ENCODE measurements around the gene CNDP1.

The CNDP1 gene

DNA sequence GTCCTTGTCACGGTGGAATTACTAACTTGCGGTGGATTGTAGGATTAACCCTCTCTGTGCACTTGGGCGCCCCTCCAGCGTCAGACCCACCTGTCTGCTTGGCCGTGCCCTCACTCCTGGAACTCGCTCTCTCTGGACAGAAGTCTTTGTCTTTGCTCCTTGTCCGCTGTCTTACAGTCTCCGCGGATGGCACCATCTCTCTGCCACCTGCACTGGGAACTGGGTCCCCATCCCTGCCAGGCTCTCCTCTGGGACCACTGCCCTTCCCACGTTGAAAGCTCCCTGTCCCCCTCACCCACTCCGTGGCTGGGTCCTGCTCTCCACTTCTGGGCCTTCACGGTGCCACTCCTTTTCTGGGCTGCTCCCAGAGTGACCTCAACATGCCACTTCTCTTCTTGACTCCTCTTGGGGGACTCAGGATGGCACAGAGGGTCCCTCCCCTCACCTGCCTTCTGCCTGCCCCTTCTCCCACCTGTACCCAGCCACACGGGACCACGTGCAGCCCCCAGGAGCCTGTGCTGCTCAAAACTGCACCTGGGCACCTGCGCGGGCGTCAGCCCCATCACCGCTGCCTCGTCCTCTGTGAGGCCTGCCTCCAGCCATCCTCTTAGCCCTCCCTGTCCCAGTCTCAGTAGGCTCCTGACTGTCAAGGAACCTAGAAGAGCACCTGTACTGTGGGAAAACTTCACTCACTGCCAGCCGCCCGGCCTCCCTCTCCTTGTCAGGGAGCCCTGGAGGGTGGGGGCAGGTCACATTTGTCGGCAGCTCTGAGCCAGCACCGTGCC is 27.0 kb upstream of the CNDP1 start:
- no peak for DNase-seq

DNA sequence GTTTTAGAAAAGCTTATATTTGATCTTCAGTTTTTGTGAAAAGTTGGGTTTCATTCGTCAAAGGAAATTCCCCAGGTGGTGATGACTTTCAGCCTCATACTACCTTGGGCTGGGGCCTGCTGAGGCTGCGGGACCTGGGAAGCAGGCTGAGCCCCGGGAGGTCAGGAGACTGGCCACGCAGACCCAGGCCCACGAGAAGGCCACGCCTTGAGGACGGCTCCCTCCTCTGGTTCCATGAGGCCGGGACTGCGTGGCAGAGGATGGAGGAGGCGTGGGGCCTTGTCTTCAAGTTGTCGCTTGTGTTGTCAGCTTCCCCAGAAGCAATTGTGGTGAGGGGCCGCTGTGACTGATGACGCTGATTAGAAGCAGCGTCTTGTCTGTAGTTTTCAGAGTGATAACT is 26.4 kb upstream of the CNDP1 start:
- no peak for DNase-seq

DNA sequence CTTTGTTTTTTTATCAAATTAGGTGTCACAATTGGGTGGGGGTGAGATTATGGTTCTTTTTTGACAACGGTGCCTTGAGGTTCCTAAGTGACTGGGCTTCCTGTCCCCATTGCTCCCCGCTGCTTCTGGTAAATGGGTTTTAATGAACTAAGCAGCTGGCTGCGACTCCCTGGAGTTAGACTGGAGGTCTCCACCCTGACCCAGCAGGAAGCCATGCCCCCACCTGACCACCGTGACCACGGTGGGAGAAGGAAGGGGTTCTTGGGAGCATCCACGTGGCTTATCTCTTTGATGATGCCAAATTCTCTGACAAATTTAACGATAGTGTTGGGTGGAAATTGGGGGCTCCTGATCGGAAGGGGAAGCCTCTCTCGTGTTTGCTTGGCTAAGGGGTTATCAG is 25.9 kb upstream of the CNDP1 start:
- DNase-seq = no peak

DNA sequence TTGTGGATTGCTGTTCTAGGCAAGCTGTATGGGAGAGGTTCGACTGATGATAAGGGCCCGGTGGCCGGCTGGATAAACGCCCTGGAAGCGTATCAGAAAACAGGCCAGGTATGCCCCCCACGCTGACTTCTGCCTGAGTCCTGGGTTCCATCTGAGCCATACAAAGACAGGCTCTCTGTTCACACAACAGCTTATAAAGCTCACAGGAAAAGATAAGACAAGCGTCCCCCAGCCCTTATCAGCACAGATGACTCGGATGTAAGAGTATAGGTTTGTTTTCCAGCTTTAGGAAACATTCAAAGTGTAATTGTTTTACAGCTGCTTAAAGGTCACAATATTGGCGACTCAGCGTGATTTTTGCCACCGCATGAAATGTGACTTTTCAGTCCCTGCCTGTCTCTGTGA is 25.5 kb upstream of the CNDP1 start:
- DNase-seq = no peak

DNA sequence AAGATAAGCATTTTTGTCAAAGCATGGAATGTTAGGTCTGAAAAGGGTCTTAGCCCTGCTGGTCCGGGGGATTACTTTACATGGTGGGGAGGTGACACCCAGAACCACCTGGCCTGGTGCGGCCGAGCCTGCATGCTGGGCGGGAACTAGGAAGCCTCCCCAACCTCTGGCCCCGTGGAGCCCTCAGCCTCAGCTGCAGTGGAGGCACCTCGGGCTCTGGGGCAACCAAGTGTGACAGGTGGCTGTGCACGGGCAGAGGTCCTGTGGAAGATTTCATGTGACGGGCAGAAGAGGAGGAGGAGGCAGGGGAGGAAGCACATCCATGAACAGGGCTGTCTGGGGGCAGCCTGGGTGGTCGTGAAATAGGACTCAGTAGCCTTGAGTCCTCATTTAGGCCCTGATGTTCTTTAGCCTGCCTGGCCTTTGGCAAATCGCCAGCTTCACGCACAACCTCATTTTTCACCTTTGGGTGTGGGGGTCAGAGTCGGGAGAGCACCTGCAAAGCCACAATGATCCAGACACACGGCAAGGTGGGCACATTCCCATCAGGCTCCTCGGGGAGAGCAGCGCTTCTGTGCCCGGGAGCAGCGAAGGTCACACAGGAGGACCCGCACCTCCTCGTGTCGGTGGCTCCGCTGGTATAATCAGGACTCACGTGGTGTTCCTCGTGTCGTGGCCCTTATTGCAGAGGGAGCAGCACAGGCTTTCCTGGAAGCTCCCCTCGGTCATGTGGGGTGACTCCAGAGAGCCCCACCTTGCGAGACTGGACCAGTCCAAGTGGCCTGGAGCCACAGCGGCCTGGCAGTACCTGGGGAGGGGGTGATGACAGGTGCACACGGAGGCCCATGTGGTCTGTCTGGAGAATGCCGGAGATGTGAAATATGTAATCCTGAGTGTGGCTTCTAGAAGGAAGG is 24.2 kb upstream of the CNDP1 start:
- DNase-seq = no peak

DNA sequence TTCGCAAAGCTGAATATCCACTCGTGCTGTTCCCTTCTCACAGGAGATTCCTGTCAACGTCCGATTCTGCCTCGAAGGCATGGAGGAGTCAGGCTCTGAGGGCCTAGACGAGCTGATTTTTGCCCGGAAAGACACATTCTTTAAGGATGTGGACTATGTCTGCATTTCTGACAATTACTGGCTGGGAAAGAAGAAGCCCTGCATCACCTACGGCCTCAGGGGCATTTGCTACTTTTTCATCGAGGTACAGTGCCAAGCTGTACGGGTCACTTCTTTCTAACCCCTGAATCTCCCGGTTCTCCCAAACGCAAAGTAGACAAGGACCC is 23.6 kb upstream of the CNDP1 start:
- no peak for DNase-seq

DNA sequence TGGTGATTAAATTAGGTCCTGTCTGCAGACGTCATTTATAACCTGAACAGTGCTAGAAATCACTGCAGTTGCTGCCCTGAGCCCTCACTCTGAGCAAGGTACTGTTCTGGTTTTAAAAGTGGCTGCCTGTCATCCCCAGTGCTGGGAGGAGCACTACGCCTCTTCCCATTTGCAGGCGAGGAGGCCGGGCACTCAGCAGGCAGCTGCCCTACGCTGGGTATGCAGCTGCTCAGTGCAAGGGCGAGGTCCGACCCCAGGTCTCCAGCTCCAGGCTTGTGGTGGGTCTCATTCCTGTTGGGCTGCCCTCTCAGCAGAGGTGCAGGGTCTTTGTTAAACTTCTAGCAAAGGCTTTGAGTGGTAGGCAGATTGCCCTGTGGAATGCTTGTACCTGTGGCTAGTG is 22.5 kb upstream of the CNDP1 start:
- no peak for DNase-seq

DNA sequence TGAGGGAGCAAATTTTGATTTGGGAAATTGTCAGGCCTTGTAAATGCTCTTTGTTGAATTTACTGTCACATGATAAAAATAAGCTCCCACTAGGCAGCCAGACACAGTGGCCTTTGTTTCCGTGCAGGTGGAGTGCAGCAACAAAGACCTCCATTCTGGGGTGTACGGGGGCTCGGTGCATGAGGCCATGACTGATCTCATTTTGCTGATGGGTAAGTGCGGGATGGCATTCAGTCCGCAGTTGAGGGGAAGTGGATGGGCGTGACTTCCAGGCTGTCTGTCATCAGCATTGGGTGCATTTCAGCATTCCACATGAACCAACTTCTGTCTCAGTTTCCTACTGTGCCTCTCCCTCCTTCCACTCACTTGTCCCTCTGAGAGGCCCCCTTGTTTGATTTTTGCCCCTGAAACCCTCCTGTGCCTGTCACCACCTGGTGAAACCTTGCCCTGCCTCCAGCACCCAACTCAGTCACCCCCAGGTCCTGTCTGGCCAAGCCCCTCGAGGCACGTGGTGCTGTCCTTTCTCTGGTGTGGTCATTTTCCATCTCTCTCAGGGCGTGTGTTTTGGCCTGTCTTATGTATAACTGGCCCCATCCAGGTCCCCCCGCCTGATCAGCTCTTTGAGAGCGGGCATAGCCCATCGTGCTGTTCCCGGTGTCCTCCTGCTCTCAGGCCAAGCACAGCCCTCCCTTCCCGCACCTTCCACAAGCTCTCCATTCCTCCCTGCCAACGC is 21.8 kb upstream of the CNDP1 start:
- no peak for DNase-seq

DNA sequence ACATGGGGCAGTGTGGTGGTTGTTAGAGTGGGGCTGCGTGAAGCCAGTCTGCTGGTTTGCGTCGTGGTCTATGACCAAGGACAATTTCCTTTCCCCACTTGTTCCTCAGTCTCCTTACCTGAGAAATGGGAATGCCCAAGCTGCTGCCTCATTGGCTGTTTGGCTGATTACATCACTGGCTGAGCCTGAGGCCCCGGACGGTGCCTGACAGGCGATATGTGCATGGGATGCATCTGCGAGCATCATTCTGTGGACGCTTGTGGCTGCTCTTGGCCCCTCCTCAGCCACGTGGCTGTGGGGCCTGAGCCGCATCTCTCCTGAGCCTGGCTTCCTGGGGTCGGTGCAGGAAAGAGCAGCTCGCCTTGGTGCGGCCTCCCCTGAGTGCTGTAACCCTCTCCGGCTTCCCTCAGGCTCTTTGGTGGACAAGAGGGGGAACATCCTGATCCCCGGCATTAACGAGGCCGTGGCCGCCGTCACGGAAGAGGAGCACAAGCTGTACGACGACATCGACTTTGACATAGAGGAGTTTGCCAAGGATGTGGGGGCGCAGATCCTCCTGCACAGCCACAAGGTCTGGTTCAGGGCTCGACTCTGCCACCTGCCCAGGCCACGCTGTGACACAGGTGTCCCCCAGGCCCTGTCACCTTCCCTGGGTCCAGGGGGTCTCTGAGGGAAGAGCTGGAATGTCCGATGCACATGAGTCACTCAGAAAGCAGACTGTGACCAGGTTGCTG is 21.0 kb upstream of the CNDP1 start:
- no peak for DNase-seq

DNA sequence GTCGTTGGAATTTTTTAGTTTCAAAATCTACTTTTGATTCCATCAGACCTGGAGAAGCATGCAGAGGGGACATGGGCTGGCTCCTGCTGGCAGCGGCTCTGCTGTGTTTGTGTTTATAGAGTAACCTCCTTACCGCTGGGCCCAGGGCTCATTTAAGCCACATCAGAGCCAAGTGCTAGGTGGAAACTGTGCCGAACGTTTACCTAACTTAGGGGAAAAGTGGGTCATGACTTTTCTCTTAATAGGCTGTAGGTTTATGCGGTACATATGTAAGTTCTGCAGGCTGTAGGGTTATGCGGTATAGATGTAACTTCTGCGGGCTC is 20.5 kb upstream of the CNDP1 start:
- DNase-seq = no peak

DNA sequence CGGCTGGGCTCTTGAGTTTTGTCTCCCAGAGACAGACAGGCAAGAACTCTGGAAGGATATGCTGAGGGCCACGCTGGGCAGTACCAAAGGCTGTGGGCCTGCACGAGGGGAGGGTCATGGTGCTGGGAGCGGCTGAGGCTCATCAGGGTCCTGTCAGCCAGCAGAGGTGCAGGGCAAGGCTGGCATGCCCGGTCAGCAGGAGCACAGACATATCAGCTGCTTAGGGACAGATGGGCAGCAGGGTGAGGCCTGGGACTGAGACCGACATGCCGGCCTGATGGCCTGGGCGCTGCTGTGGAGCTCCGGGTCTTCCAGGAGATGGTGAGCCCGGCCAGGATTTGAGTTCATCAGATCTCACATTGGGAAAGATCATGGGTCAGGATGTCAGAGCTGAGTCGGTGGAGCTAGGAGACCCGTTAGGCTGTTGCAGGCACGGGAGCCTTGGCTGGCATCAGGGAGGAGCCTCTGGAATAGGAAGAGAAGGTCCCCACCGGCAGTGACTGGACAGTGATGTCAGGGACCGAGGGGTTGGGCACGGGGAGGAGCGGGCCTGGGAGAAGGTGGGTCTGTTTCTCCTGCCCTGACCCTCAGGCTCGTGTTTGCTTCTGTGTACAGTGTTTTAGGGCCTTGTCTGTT is 19.3 kb upstream of the CNDP1 start:
- DNase-seq = no peak

DNA sequence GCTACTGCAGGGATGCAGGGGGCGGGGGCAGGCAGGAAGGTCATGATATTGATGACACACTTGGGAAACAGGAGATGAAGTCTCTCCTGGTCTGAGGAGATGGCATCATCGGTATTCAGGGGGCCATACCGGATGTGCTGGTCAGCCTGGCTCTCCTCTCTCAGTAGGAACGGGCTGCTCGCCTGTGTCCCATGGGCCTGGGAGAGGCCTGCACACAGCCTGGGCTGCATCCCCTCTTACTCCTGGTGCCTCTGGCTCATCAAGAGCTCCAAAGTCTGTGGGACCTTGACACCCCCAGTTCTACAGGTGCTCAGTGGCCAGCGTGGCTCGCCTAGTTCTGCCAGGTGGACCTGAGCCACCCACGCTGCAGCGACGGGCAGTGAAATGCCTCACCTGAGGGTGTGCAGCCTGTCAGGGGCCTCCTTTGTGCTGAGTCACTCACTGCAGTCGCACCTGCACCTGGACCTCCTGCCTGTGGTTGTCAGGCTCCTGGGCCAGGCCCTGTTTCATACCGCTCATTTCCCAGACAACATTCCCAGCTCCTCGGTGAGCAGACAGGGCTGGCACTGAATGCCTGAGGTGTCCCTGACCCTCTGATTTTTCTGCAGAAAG is 18.6 kb upstream of the CNDP1 start:
- DNase-seq = no peak

DNA sequence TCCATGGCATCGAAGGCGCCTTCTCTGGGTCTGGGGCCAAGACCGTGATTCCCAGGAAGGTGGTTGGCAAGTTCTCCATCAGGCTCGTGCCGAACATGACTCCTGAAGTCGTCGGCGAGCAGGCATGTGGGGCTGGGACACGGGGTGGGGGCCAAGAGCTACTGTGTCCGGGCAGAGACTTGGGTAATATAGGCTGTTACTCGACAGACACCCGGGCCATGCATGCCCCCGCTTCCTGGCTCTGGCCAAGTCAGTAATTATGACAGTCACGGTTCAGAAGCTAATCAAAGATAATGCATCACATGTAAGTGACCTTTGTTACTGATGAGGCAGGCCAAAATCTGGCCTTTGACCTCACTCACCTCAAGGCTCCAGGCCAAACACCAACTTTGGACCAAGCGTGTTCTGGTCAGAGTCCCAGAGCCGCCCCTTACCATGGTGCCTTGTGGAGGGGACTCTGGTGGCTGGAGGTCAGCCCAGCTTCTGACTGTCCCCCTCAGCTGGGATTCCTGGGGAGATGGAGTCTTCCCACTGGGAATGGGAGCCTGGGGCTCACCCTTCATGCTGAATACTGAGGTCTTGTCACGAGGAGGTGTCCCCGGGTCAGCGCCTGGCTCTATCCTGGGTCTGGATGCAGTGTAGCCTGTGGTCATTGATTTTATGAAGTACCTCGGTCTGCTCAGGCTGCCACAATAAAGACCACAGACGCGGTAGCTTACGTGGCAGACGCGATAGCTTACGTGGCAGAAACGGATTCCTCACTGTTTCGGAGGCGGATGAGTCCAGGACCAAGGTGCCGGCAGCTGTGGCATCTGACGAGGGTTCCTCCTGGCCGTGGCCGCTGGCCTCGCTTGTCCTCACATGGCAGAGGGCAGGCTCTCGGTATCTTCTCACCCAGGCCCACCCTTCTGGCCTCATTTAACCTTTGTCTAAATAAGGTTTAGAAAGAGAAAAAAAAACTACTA is 17.7 kb upstream of the CNDP1 start:
- DNase-seq = no peak

DNA sequence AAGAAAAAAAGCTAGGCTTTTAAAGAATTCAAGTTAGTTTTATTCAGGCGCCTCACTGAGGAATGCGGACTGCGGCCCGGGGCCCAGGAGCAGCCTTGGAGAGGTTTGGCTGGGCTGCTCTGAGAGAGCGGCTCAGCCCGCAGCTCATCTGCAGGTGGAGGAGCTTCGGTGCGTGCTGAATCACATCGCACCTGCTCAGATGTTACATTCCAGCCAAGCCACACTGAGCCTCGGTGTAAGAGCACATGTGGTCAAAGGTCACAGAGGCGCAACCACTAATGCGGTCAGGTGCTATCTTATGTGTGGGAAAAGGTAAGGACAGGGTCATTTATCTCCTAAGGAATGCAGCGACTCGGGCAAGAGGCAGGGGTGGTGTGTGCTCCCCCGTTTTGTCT is 17.1 kb upstream of the CNDP1 start:
- no peak for DNase-seq

DNA sequence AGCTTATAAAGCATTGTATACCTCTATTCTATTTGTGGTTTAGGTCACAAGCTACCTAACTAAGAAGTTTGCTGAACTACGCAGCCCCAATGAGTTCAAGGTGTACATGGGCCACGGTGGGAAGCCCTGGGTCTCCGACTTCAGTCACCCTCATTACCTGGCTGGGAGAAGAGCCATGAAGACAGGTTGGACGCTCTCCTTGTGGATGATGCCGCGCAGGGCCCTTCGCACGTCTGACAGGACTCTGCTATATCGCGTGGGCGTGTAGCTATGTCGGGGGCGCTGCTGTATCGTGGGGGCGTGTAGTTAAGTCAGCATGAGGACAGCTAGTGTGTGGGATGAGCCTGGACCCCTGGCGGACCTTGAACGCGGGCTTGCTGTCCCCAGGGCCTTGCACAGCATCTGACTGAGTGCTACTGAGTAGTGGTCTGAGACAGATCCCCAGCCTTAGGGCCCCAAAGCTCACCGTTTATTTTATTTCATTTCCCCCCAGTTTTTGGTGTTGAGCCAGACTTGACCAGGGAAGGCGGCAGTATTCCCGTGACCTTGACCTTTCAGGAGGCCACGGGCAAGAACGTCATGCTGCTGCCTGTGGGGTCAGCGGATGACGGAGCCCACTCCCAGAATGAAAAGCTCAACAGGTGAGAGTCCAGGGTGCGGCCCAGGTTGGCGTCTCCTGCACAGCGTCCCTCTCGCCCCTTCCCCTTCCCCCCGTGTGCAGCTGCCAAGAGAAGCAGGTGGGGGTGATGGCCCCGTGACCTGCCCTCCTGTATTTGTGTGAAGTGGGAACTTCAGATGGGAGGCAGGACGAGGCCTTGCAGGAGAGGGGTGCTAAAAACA is 15.6 kb upstream of the CNDP1 start:
- no peak for DNase-seq

DNA sequence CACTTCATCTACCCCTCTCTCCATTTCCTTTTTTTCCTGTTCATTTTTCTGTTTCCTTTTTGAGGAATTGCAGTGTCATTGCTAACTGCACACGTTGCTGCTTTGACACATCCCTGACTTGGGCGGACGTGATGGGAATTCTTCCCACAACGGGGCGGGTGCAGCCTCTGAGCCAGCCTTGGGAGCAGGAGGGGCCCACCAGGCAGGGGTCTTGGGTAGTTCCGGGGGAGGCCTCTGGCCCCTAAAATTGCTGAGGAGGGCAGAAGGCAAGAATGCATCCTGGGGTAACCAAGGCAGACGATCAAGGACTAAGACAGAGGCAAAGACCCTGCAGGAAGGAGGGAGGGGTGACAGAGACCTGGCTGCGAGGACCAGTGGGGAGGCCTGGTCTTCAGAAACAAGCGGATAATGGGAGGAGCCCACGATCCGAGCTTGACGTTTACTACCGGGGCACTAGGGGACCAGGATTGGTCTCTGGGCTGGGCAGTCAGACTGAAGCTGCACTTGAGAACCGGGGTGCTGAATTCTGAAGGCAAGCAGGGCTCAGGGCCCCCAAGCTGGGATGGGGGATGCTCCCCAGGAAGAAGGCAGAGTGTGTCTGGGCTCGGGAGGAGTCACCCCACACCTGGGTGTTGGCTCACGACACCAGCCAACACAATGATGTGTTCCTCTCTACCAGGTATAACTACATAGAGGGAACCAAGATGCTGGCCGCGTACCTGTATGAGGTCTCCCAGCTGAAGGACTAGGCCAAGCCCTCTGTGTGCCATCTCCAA is 14.8 kb upstream of the CNDP1 start:
- DNase-seq = no peak

DNA sequence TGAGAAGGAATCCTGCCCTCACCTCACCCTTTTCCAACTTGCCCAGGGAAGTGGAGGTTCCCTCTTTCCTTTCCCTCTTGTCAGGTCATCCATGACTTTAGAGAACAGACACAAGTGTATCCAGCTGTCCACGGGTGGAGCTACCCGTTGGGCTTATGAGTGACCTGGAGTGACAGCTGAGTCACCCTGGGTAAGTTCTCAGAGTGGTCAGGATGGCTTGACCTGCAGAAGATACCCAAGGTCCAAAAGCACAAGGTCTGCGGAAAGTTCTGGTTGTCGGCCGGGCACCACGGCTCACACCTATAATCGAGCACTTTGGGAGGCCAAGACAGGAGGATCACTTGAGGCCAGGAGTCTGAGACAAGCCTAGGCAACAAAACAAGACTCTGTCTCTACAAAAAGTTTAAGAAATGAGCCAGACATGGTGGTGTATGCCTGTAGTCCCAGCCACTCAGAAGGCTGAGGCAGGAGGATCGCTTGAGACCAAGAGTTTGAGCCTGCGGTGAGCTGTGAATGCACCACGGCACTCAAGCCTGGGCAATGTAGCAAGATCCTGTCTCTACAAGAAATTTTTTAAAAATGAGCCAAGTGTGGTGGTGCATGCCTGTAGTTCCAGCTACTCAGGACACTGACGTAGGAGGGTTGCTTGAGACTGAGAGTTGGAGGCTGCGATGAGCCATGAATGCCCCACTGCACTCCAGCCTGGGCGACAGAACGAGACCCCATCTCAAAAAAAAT is 14.0 kb upstream of the CNDP1 start:
- no peak for DNase-seq

DNA sequence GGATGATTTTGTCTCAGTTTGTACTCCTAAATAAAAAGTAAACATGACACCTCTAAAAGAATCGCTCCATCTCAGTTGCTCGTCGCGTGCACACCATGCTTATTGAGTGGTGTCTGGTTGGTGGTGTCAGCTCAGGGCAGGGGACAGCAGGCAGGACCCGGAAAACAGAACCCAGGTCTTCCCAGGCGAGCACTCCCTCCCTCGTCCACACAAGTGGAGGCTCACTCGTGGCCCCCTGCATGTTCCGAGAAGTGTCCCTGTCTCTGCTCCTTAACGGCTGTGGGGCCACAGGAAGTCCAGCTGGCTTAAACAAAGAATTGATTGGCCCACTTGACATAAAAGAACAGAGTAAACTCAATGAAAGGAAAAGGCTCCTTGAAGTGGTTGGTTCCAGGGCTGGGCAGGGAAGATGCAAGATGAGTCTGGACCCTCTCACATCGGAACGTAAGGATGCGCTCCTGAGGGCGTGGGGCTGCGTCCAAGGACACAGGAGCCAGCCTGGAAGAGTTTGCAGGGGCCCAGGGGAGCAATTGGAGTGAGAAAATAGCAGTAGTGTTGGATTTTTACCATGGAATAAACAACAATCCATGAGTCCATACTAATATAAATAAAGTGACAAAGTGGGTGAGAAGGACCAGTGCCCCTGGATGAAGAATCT is 13.1 kb upstream of the CNDP1 start:
- no peak for DNase-seq

Data from activated effector memory CD4-positive, alpha-beta T cell treated with Interleukin-2 at 50 U/mL for 16 hours (primary cell).